HG03521 (cell line): ENCODE measurements around the gene LILRB3.
"Not testable (repeated sequence)": the region's sequence is repeated elsewhere in the genome, so short reads cannot be mapped to it uniquely, and the experiment has no call there.

Experiments
- ATAC-seq: cut with Tn5 transposase; IDR thresholded peaks from one replicate; pipeline ENCODE4 v1.9.1; 2021; ENCODE audit warnings: mild to moderate bottlenecking, moderate library complexity; ENCODE audit not compliant: unreplicated experiment

The LILRB3 gene

DNA sequence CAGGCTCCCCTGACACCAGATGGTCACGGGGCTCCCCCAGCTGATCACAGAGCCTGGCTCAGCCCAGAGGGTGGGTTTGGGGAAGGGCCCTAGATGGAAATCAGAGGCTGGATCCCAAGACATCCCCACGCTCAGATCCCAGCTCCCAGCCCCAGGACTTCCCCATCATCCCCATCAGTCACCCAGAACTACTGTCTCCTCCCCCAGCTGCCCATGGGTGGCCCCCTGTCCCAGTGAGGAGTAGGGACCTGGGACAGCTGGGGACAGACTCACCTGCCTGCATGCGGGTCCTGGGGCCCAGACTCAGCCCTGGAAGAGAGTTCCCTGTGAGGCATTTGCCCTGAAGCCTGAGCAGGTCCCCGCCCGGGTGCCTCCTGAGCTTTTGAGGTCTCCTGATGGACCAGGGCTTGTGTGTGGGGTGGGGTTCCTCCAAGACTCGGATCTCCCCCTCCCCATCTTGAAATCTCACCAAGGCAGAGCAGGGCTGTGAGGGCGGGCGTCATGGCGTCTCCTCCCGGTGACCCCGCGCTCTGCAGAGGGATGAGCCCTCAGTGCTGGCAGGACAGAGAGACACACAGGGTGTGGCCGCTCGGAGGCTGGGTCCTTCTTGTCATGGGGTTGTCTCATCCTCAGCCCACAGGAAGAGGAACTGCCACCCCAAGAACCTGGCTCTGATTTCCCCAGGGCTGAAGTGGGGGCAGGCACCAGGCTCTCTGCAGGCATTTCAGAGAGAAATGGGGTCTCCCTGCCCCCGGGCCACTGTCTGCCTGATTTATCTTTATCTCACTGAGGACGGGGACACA is at the start of gene LILRB3:
TSS of gene LILRB3 (minus strand) at position 534 of the 803 bp plus-strand sequence. CDS start at position 503, 31 bp downstream.
- ATAC-seq, result not testable (repeated sequence)

DNA sequence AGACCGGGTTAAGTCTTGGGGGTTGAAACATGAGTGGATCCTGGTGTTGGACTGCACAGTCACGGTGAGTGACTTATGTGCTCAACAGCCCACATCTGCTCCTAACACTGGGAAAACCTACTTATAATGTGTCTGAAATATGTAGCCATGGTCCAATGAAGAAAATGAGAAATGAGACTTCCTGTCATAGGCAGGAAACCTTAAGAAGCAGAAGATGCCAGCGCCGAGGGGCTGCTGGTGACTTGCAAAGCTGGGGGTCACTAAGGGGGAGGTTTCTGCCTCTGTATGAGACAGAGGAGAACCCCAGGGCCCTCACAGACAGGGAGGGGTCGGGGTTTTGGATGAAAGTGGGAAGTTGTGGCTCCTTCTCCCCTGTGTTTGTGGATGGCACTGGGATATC is 49.4 kb upstream of the LILRB3 start:
- ATAC-seq, result not testable (repeated sequence)

DNA sequence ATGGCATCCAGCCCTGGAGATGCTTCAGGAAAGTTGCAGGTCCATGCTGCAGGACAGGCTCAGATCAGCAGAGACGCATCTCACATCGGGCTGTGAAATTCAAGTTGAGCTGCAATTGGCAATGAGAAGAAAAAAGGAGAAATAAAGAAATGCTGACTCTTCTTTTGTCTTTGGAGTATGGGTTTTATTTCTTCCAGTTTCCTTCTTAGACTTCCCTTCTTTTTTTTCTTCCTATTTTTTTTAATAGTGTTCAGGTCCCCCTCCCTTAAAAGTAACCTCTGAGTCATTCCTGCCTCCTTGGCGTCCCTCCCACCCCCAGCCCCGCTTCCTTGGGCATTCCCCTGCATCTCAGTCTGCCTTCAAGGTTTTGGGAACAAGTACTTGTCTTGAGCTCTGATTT is 48.8 kb upstream of the LILRB3 start:
- ATAC-seq, result not testable (repeated sequence)

DNA sequence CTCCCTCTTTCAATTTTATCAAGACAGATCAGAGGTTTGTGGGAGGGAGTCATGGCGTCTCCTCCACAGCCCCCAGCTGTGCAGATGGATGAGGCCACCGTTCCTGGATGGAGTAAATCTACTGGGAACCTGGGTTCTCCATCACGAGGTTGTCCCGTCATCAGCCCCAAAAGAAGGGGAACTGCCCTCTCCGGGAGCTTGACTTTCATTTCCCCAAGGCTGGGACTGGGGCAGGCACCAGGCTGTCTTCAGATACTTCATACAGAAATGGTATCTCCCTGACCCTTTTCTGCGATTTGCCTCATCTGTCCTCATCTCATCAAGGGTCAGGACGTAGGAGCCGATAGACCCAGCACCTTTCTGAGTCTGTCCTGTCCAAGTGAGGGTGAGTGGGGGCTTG is 48.3 kb upstream of the LILRB3 start:
- no peak for ATAC-seq

DNA sequence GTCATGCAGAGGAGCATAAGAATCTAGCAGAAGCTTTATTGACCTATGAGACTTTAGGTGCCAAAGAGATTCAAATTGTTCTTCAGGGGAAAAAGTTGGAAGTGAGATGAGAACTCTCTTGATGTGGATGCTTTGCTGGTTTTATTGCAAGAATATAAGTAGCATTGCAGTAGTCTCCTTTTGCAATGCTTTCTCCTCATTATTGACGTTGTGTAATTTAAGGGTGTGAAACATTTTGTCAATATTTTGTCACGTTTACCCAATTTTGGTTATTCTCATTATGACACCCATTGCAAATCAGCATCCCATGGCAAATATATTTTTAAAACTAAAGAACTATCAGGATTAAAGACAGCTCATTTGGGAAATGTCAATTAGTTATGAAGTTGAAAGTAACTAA is 46.1 kb upstream of the LILRB3 start:
- ATAC-seq, result no peak

DNA sequence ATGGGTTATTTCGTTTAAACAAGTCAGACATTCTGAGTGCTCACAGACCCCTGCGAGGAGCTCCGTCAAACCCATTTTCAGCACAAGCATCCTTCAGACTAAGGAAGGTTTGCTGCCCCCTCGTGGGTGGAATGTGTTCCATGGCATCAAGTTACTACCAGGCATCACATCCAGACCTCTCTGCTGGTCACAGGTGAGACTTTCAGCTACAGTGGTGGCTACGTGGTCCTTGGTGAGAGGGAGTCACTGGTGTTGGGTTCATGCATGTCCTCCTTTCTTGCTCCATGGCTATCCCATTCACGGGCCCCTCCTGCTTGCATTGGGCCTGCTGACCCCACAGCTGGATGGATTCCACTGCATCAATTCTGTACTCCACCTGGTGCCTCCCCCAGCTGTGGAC is 43.3 kb upstream of the LILRB3 start:
- ATAC-seq, result no peak

DNA sequence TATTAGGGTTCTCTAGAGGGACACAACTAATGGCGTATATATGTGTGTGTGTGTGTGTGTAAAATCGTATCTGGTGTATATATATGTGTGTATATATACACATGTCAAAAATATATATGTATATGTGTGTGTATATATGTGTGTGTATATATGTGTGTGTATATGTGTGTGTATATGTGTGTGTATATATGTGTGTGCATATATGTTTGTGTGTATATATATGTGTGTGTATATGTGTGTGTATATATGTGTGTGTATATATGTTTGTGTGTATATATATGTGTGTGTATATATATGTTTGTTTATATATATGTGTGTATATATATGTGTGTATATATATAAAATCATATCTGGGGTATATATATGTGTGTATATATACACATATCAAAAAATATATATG is 39.7 kb upstream of the LILRB3 start:
- ATAC-seq, result no peak

DNA sequence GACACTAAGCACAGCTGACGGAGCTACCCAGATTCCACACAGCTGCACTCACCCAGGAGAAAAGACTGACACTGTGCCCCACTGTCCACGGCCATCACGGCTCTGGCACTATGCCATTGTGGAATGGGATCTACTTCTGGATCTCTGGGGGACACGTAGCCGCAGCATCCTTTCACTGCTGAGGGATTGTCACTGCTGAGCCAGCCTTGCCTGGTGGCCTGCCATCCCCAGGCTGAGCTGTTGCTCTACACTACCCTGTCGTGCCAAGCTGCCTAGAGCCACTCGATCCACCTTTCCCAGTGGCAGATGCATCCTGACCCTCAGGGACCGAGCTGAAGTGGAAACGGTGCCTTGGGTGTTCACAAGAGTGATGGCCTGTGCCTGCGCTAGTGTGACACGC is 39.3 kb upstream of the LILRB3 start:
- no peak for ATAC-seq

DNA sequence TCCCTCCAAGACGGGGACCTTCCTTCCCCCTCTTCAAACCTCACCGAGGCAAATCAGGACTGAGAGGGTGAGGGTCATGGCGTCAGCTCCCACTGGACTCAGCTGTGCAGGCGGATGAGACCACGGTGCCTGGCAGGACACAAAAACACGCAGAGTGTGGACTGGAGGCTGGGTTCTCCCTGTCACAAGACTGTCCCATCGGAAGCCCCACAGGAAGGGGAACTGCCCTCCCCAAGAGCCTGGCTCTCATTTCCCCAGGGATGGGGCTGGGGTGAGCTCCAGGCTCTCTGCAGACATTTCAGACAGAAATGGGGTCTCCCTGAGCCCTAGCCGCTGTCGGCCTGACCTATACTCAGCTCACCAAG is 34.3 kb upstream of the LILRB3 start, which contains the start of gene LILRB5:
TSS of gene LILRB5 (minus strand) at position 158 of the 365 bp plus-strand sequence. CDS start at position 78, 80 bp downstream.
- no peak for ATAC-seq

DNA sequence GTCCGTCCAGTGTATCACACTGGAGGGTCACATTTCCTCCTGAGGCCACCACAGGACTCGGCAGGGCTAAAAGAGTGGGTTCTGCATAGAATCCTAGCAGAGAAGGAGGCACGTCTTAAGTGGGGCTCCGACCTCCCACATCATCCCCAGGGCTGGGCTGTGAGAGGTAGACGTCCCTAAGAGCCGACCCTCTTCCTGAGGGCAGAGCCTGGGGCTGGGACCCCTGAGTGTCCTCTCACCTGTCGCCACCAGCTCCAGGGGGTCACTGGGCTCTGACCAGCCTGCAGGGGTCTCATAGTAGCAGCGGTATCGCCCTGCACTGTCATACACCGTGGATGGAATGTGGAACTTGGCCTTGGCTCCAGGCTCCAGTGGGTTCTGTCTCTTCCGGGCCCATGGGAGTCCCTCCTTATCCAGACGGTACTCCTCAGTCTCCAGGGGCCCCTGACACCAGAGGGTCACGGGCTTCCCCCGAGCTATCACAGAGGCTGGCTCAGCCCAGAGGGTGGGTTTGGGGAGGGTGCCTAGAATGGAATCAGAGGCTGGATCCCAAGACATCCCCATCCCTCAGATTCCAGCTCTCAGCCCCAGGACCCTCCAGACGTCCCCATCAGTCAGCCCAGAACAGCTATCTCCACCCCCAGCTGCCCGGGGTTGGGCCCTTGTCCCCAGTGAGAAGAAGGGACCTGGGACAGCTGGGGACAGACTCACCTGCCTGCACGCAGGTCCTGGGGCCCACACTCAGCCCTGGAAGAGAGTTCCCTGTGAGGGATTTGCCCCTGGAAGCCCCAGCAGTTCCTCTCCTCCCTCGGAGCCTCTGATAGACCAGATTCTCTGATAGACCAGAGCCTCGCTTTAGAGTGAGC is 33.7 kb upstream of the LILRB3 start:
- no peak for ATAC-seq

DNA sequence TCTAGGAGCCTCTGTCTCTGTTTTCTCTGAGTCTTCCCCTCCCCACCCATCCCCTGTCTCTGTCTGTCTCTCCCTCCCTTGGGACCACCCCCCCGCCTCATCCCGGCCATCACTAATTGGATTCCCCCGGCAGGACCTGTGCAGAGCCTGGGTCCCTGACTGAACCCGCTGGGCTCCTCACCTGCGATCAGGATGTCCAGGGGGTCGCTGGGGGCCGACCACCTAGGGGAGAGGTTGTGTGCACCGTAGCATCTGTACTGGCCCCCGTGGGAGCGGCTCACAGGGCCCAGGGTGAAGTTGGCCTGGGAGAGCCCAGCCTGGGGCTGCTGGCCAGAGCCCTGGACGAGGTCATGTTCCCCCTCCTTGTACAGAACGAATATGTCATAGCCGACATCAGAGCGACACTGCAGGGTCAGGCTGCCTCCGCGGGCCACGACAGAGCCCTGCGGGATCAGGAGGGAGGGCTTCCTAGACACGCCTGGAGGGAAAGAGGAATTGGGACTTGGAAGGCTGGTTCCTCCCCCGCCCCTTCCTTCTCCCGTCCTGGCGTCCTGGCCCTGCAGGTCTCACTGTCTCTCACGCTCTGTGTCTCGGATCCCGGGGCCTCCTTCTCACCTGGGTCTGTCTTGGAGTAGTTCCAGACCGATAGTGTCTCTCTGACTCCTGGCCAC is 32.4 kb upstream of the LILRB3 start:
- ATAC-seq, result no peak

DNA sequence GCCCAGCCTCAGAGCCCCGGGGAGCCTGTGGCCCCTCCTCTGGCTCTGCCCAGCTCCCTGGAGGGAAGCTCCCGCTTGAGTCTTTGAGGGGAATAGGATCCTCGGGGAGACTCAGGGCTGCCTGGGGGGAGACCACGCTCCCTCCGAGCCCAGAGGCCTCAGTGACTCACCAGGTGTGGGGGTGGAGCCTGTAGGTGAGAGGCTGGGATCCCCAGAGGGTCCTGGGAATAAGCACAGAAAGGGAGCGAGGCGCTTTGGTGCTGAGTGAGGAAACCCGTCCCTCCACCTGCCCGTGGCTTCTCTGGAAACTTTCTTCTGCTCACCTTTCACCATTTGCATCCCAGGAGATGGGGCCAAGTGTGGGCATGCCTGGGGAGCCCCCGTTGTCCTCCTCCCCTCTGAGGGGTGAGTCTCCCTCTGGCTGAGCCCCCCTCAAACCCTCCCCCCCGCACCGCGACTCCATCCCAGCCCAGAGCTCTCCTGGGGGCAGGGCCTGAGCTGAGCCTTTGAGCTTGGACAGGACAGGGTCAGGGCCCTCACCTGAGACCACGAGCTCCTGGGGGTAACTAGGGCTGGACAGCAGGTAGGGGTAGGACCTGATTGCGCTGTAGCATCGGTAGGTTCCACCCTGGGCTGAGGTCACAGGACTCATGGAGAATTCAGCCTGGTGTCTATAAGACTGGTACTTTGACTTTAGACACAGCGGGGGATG is 31.5 kb upstream of the LILRB3 start:
- no peak for ATAC-seq

DNA sequence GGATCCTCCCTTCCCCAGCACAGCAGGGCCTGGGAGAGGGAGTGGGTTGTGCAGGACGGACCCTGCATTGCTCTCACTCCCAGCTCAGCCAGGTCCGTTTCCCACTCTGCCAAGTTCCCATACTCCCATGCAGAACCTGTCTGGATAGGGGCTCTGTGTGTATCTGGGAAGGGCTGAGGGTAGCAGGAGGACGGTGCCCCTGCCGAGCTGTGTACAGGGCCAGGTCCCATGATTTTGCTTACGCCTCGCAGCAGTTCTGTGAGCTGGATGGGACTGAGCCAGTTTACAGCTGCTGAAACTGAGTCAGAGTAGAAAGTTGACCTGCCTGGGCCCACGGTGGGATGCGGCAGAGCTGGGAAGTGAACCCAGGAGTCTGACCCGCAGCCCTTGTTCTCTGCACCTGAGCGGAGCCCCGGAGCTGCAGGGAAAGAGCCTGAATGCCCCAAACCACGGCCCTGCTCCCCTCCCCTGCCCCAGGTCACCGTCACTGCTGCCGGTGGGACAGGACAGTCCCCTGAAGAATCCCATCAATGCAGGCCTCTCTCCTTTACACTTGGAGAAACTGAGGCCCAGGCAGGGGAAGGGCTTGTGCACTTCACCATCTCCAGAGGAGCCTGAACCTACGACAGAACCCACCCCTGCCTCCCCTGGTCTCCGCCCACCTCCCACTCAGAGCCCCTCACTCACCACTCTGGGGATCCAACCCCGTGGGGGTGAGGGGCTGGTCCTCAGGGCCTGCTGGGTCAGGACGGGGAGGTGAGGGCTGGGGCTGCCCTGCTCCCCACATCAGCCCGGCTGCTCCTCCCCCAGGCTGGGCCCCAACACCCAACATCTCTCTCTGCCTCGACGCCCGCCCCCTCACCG is 30.8 kb upstream of the LILRB3 start:
- ATAC-seq, result no peak

DNA sequence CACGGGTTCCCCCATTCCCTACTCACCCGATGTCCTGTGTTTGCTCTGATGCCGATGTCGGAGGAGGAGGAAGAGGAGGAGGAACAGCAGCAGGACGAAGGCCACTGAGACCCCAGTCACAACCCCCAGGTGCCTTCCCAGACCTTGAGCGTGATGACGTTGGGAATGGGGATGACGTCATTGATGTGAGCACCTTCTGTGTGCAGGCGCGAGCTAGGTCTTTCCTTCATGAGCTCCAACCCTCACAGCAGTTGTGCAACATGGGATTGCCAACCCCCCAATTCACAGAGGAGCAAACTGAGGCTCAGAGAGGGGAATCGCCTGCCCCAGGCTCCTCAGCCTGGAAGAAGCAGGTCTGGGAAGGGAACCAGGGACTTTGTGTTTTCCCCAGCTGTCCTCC is 30.0 kb upstream of the LILRB3 start:
- ATAC-seq, result no peak

DNA sequence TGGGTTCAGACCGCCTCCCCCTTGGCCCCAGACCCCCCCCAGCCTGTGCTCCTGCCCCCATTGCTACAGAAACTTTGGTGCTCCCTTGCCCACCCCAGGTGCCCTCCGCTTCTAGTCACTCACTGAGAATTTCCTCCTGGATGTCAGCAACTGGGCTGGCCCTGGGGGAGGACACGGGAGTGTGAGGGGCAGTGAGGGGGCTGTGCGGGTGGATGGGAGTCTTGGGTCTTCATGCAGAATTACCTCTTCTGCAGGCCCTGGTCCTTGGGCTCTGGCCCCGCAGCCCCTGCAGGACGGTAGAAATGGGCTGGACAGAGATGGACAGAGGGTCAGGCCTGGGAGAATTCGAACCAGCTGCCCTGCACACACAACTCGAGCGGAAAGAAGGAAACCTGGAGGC is 29.4 kb upstream of the LILRB3 start:
- no peak for ATAC-seq

DNA sequence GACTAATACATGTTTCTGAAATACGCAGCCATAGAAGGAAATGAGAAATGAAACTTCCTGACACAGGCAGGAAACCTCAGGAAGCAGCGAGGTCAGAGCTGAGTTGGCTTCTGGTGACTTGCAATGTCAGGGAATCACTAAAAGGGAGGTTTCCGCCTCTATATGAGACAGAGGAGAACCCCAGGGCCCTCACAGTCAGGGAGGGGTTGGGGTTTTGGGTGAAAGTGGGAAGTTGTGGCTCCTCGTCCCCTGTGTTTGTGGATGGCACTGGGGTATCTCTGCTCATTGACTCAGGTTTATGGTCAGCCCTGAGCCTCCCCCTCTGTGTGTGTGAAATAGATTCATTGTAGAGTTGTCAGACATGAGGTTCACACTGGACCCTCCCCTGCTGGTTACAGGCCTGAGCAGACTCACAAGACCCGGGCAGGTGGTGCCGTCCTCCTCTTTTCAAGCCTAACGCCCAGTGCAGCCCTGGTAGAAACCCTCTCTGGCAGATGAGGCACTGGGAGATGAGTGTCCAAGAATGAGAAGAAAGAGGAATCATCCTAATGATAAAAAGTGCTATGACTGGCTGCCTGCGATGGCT is 25.3 kb upstream of the LILRB3 start:
- no peak for ATAC-seq

DNA sequence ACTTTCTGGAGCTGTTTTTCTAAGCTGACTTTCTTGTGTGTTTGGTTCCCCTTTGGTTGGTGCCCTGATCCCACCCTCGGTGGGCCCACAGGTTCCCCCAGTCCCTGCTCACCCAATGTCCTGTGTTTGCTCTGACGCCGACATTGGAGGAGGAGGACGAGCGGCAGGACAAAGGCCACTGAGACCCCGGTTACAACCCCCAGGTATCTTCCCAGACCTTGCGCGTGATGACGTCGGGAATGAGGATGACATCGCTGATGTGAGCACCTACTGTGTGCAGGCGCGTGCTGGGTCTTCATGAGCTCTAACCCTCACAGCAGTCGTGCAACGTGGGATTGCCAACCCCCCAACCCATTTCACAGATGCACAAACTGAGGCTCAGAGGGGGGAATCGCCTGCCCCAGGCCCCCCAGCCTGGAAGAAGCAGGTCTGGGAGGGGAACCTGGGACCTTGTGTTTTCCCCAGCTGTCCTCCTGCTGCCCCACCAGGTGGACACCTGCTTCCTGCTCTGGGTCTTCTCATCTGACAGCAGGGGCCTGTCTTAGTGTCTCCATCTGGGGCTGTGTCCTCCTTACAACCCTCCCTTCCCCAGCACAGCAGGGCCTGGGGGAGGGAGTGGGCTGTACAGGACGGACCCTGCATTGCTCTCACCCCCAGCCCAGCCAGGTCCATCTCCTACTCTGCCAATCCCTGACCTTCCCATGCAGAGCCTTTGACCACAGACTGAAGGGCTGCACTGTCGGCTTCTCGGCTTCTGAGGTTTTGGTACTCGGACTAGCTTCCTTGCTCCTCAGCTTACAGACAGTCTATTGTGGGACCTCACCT is 24.5 kb upstream of the LILRB3 start:
- no peak for ATAC-seq

DNA sequence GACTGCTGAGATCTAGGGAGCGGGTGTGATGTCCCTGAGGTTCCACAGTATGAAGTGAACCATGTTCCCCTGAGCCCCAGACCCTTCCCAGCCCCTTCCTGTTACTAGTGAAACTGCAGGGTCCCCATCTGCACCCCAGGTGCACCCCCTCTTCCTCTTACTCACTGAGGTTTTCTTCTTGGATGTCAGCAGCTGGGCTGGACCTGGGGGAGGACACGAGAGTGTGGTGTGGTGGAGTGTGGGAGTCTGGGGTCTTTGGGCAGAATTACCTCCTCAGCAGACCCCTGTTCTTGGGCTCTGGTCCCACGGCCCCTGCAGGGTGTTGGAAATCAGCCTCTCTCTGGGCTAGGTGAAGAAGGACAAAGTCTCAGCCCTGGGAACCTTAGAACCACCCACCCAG is 23.1 kb upstream of the LILRB3 start:
- no peak for ATAC-seq

DNA sequence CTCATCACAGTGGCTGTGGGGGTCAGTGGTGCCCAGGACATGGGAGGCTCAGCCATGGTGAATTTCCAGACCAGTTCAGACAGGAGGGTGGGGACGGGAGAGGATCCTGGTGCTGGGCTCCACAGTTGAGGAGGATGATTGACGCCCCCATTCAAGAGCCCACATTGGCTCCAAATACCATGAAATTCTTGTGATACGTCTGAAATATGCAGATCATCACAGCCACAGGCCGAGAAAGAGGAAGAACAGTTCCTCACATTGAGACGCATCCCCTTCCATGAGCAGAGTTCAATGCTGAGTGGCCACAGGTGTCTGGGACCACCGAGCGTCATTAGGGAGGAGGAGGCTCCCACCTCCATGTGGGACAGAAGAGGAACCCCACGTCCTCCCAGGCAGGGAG is 21.0 kb upstream of the LILRB3 start:
- ATAC-seq, result not testable (repeated sequence)
